ENCODE results near the gene SHANK1.
A peak's percentile ranks its signal among the peaks of the same experiment; 100 is the strongest.

Gene SHANK1

GRCh38 chr19:50679177-50680125 lies 40.2 kb downstream of the SHANK1 start:
- peak; percentile 64 for DNase-seq

GRCh38 chr19:50678323-50678722 lies 41.3 kb downstream of the SHANK1 start:
- DNase-seq, result no peak

GRCh38 chr19:50677636-50678035 lies 42.0 kb downstream of the SHANK1 start:
- DNase-seq, result no peak

- no peak for DNase-seq
Measured at GRCh38 chr19:50676625-50677197, 42.9 kb downstream of the SHANK1 start.

- DNase-seq, result no peak
Measured at GRCh38 chr19:50673118-50673517, 46.5 kb downstream of the SHANK1 start.

GRCh38 chr19:50670102-50670380 lies 49.6 kb downstream of the SHANK1 start:
- DNase-seq, result no peak

GRCh38 chr19:50669302-50670101 lies 50.1 kb downstream of the SHANK1 start:
- DNase-seq, result peak; percentile 18

- DNase-seq, result no peak
Measured at GRCh38 chr19:50668879-50669278, 50.7 kb downstream of the SHANK1 start.

GRCh38 chr19:50668416-50668815 lies 51.2 kb downstream of the SHANK1 start:
- no peak for DNase-seq

- DNase-seq, result no peak
Measured at GRCh38 chr19:50667759-50668231, 51.8 kb downstream of the SHANK1 start.

GRCh38 chr19:50667177-50667758 lies 52.3 kb downstream of the SHANK1 start:
- no peak for DNase-seq

- no peak for DNase-seq
Measured at GRCh38 chr19:50666346-50667176, 53.0 kb downstream of the SHANK1 start.

GRCh38 chr19:50664204-50664603 lies 55.4 kb downstream of the SHANK1 start:
- DNase-seq, result no peak

GRCh38 chr19:50663482-50663790 lies 56.2 kb downstream of the SHANK1 start:
- no peak for DNase-seq

GRCh38 chr19:50662651-50663481 lies 56.7 kb downstream of the SHANK1 start:
- DNase-seq, result no peak

- DNase-seq, result no peak
Measured at GRCh38 chr19:50661766-50662650, 57.6 kb downstream of the SHANK1 start.

- no peak for DNase-seq
Measured at GRCh38 chr19:50661023-50661422, 58.6 kb downstream of the SHANK1 start.

- DNase-seq, result no peak
Measured at GRCh38 chr19:50660088-50660366, 59.6 kb downstream of the SHANK1 start.

- DNase-seq, result no peak
Measured at GRCh38 chr19:50659318-50660087, 60.1 kb downstream of the SHANK1 start.

Data from fibroblast of skin of scalp (primary cell).